Endodermal cell (in vitro differentiated cells): ENCODE data around the gene KIR3DL2. TPM values are rescaled to one million over a fixed set of nuclear protein-coding genes. Genes with fewer than 3 reads are reported as not detected.
"Not testable (repeated sequence)": the region's sequence is repeated elsewhere in the genome, so short reads cannot be mapped to it uniquely, and the experiment has no call there.

Source experiments
- DNase-seq: peaks from one replicate; pipeline ENCODE4 v3.0.0-alpha.2; 2017
- H3K27ac ChIP-seq: 2 replicates; pipeline ENCODE4 v1.5.1; 2013; ENCODE audit warnings: mild to moderate bottlenecking, low read depth, low read length, moderate library complexity
- H3K27me3 ChIP-seq: 2 replicates; pipeline ENCODE4 v1.6.1; 2013; ENCODE audit warnings: mild to moderate bottlenecking, low read length, moderate library complexity; ENCODE audit not compliant: insufficient read depth, control insufficient read depth, poor library complexity, severe bottlenecking
- H3K36me3 ChIP-seq: 2 replicates; pipeline ENCODE4 v1.7.0; 2013; ENCODE audit warnings: mild to moderate bottlenecking, low read length, moderate library complexity; ENCODE audit not compliant: control insufficient read depth, insufficient read depth
- H3K4me1 ChIP-seq: one replicate; pipeline ENCODE4 v1.7.0; 2013; ENCODE audit warnings: low read length; ENCODE audit not compliant: control insufficient read depth, insufficient read depth
- H3K4me3 ChIP-seq: 2 replicates; pipeline ENCODE4 v1.5.1; 2013; ENCODE audit warnings: mild to moderate bottlenecking, low read length, moderate library complexity
- H3K9ac ChIP-seq: 2 replicates; pipeline ENCODE4 v1.6.1; 2013; ENCODE audit warnings: mild to moderate bottlenecking, low read length, moderate library complexity; ENCODE audit not compliant: poor library complexity, severe bottlenecking; ENCODE audit errors: extremely low read depth
- H3K9me3 ChIP-seq: 2 replicates; pipeline ENCODE4 v1.6.1; 2013; ENCODE audit warnings: mild to moderate bottlenecking, low read length, moderate library complexity; ENCODE audit not compliant: control insufficient read depth
- H3K27ac Mint-ChIP-seq: 2 replicates; pipeline ENCODE4 v1.8.0; 2020; ENCODE audit warnings: mixed read lengths
- H3K27me3 Mint-ChIP-seq: 2 replicates; pipeline ENCODE4 v1.8.0; 2021; ENCODE audit warnings: mild to moderate bottlenecking, mixed read lengths; ENCODE audit not compliant: insufficient read depth
- H3K36me3 Mint-ChIP-seq: 2 replicates; pipeline ENCODE4 v1.8.0; 2020; ENCODE audit warnings: low read depth, mixed read lengths
- H3K4me1 Mint-ChIP-seq: 2 replicates; pipeline ENCODE4 v1.8.0; 2020; ENCODE audit warnings: mixed read lengths
- H3K4me3 Mint-ChIP-seq: 2 replicates; pipeline ENCODE4 v1.8.0; 2020; ENCODE audit warnings: mild to moderate bottlenecking, moderate library complexity, mixed read lengths
- H3K9me3 Mint-ChIP-seq: 2 replicates; pipeline ENCODE4 v1.8.0; 2020; ENCODE audit warnings: mild to moderate bottlenecking, mixed read lengths
- WGBS, 2 experiments: methylation state at CpG; one replicate each; pipeline versions ENCODE4 v1.1.5 to v1.1.7; 2013; ENCODE audit warnings: missing lambda C conversion rate in 2 of 2, mixed read lengths in 1 of 2; ENCODE audit not compliant: insufficient coverage in 1 of 2, insufficient read length in 1 of 2; 5-methylcytosine and 5-hydroxymethylcytosine counted together
- long read RNA-seq, 4 experiments: library from polyadenylated mRNA in 2 of 4; library from RNA in 1 of 4; library from capped mRNA in 1 of 4; stranded (forward) in 3 of 4; unstranded in 1 of 4; transcript quantifications; one replicate each; pipeline ENCODE4 v2.0.0, GENCODE V29; 2020 to 2021; ENCODE audit warnings: inconsistent platforms in 1 of 4
- polyA plus RNA-seq, 2 experiments: library from polyadenylated mRNA; stranded (reverse); fragments of 50-300 nt; gene quantifications; one replicate each; pipeline ENCODE4 v1.2.3, GENCODE V29; 2013
- total RNA-seq, 2 donors: library from RNA; stranded (reverse); fragmentation: NEBNext Ultra II Directional in 1 of 2; extraction: Animal tissue kit (Norgen Biotek cat#: 25700) in 1 of 2; gene quantifications; 2 replicates in 1 of 2; 3 replicates in 1 of 2; pipeline ENCODE4 v1.2.1, GENCODE V29; 2021
- TF ChIP-seq, protein P1 (sequence below): fragments of 200-600 bp; sonication (generic); conservative IDR thresholded peaks from 2 replicates; pipeline ENCODE4 v1.5.0; 2021; ENCODE audit warnings: antibody characterized with exemption, mild to moderate bottlenecking

Gene KIR3DL2
- not detected for total RNA-seq
- polyA plus RNA-seq (2013, experiment 1 of 2) = not detected
- polyA plus RNA-seq (2013, experiment 2 of 2) = not detected
- long read RNA-seq, experiment 1 = 0 reads
- long read RNA-seq, experiment 2 = 0 reads
- long read RNA-seq, experiment 3 = 0 reads
- long read RNA-seq, experiment 4 = 0 reads

DNA sequence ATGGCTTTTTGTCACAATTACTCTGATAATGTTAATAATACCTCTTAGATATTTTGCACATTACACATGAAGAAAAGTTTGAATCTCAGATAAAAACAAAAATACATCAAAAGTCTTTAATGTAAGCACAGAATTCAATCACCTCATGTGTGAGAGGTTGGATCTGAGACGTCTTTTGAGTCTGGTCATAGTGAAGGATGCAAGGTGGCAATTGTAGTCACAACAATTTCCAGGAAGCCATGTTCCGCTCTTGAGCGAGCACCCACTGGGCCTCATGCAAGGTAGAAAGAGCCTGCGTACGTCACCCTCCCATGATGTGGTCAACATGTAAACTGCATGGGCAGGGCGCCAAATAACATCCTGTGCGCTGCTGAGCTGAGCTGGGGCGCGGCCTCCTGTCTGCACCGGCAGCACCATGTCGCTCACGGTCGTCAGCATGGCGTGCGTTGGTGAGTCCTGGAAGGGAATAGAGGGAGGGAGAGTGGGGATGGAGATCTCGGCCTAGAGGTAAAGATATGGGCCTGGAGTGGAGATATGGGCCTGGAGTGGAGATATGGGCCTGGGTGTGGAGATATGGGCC, at the start of gene KIR3DL2:
Gene KIR3DL2 (plus strand): TSS at position 383 of the 580 bp plus-strand sequence. CDS start 33 bp downstream, at position 416.
- H3K4me1 ChIP-seq, H3K27me3 Mint-ChIP-seq, H3K9ac ChIP-seq, H3K4me3 Mint-ChIP-seq, H3K4me1 Mint-ChIP-seq, H3K36me3 ChIP-seq, H3K27ac ChIP-seq, H3K36me3 Mint-ChIP-seq, H3K9me3 ChIP-seq, H3K27ac Mint-ChIP-seq, H3K4me3 ChIP-seq, DNase-seq, H3K27me3 ChIP-seq: not testable (repeated sequence)
- 84 to 89% methylated on average over 4 to 14 of the region's 16 CpGs for WGBS, 2 experiments
- peaks cover 86% of the 10 kb centered on the region for H3K9me3 Mint-ChIP-seq

DNA sequence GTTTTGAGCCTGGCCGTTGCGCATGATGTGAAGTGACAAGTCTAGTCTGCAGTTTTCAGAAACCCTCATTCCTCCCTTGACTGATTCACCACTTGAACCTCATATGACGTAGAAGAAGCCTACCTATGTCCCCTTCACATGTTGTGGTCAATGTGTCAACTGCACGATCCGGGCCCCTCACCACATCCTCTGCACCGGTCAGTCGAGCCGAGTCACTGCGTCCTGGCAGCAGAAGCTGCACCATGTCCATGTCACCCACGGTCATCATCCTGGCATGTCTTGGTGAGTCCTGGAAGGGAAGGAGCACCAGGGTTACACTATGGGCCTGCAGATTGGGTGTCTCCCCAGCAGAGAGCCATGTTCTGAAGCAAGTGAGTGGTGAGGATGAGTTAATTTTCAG, 46.8 kb upstream of the KIR3DL2 start, which contains the start of gene KIR2DL4:
Gene KIR2DL4 (plus strand): TSS at position 201 of the 400 bp plus-strand sequence. CDS start 42 bp downstream, at position 243.
- H3K9ac ChIP-seq = no peak within 1 kb of the TSS
- H3K4me3 ChIP-seq = no peak within 1 kb of the TSS
- H3K36me3 ChIP-seq = no peaks in the 10 kb centered on the region
- no peak for DNase-seq
- H3K9me3 ChIP-seq = peaks cover 30% of the 10 kb centered on the region
- Mint-ChIP-seq H3K27ac (no peak within 1 kb of the TSS), H3K4me3 (no peak within 1 kb of the TSS), H3K9me3 (peaks cover 67% of the 10 kb centered on the region), H3K4me1 (no peaks in the 10 kb centered on the region), H3K27me3 (peaks cover 1% of the 10 kb centered on the region), H3K36me3 (no peaks in the 10 kb centered on the region)
- no peak within 1 kb of the TSS for H3K27ac ChIP-seq
- H3K27me3 ChIP-seq = no peaks in the 10 kb centered on the region
- TF ChIP-seq, protein P1, sequence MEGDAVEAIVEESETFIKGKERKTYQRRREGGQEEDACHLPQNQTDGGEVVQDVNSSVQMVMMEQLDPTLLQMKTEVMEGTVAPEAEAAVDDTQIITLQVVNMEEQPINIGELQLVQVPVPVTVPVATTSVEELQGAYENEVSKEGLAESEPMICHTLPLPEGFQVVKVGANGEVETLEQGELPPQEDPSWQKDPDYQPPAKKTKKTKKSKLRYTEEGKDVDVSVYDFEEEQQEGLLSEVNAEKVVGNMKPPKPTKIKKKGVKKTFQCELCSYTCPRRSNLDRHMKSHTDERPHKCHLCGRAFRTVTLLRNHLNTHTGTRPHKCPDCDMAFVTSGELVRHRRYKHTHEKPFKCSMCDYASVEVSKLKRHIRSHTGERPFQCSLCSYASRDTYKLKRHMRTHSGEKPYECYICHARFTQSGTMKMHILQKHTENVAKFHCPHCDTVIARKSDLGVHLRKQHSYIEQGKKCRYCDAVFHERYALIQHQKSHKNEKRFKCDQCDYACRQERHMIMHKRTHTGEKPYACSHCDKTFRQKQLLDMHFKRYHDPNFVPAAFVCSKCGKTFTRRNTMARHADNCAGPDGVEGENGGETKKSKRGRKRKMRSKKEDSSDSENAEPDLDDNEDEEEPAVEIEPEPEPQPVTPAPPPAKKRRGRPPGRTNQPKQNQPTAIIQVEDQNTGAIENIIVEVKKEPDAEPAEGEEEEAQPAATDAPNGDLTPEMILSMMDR = no peak
- WGBS, 2 experiments = 83 to 85% methylated on average over 5 to 10 of the region's 10 CpGs
- no peaks in the 10 kb centered on the region for H3K4me1 ChIP-seq

DNA sequence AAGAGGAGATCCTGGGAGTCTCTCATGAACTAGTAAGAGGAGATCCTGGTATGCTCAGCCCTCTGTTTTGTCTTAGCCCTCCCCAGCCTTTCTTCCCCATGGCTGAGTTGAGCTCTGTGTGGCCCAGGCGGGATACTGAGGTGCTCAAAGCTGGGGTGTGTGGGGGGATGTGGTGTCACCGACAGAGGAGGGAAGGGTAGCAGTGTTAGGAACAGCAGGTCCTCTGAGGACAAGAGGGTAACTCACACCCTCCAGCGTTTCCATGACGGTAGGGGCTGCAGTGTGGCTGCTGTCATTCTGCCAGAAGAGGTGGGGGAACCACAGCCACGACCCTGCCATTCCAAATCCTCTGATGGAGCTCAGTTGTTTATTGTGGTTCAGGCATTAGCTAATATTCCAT, 46.1 kb upstream of the KIR3DL2 start:
- TF ChIP-seq, protein P1 = no peak
- no peak for DNase-seq
- no peaks in the 10 kb centered on the region for H3K36me3 ChIP-seq
- 43 to 70% methylated on average over 2 to 5 of the region's 5 CpGs for WGBS, 2 experiments
- Mint-ChIP-seq H3K9me3 (peaks cover 74% of the 10 kb centered on the region), H3K36me3 (no peaks in the 10 kb centered on the region), H3K4me1 (no peaks in the 10 kb centered on the region), H3K27ac (no peak overlapping the region), H3K27me3 (peaks cover 1% of the 10 kb centered on the region), H3K4me3 (no peak overlapping the region)
- no peak overlapping the region for H3K27ac ChIP-seq
- H3K4me1 ChIP-seq = no peaks in the 10 kb centered on the region
- H3K9ac ChIP-seq = no peak overlapping the region
- H3K4me3 ChIP-seq = no peak overlapping the region
- H3K9me3 ChIP-seq = peaks cover 37% of the 10 kb centered on the region
- no peaks in the 10 kb centered on the region for H3K27me3 ChIP-seq
